HG02852 (cell line): Measurements from ENCODE around the gene PSMC3.

Experiments
- ATAC-seq: cut with Tn5 transposase; IDR thresholded peaks from one replicate; pipeline ENCODE4 v1.9.1; 2021; ENCODE audit warnings: mild to moderate bottlenecking, moderate library complexity; ENCODE audit not compliant: unreplicated experiment

PSMC3 gene

GRCh38 chr11:47414685-47415070, 11.6 kb downstream of the PSMC3 start:
- no peak for ATAC-seq

- ATAC-seq, result no peak
These were observed 12.1 kb downstream of the PSMC3 start for GRCh38 chr11:47413908-47414684.

GRCh38 chr11:47413351-47413750, 12.9 kb downstream of the PSMC3 start:
- no peak for ATAC-seq

GRCh38 chr11:47411884-47412746, 14.1 kb downstream of the PSMC3 start:
- no peak for ATAC-seq

- ATAC-seq, result no peak
These were observed 15.6 kb downstream of the PSMC3 start for GRCh38 chr11:47410370-47411264.

GRCh38 chr11:47409440-47410369, 16.5 kb downstream of the PSMC3 start:
- no peak for ATAC-seq

- ATAC-seq, result peak; percentile 12
These were observed 17.4 kb downstream of the PSMC3 start for GRCh38 chr11:47408598-47409439.

GRCh38 chr11:47407746-47408590, 18.3 kb downstream of the PSMC3 start, which contains the start of gene SLC39A13:
Gene SLC39A13, plus strand, starts transcription at chr11:47408590. Its CDS starts 1,505 bp downstream, at chr11:47410095.
- ATAC-seq, result peak; percentile 82

- no peak for ATAC-seq
These were observed 19.1 kb downstream of the PSMC3 start for GRCh38 chr11:47406896-47407745.

- no peak for ATAC-seq
These were observed 22.7 kb downstream of the PSMC3 start for GRCh38 chr11:47403571-47403970.

GRCh38 chr11:47403135-47403534, 23.1 kb downstream of the PSMC3 start:
- ATAC-seq, result no peak

- ATAC-seq, result peak; percentile 58
These were observed 25.4 kb downstream of the PSMC3 start for GRCh38 chr11:47400768-47401279.

- ATAC-seq, result peak; percentile 48
These were observed 26.1 kb downstream of the PSMC3 start for GRCh38 chr11:47399860-47400767.

- ATAC-seq, result no peak
These were observed 27.7 kb downstream of the PSMC3 start for GRCh38 chr11:47398551-47398950.

- ATAC-seq, result no peak
These were observed 28.2 kb downstream of the PSMC3 start for GRCh38 chr11:47398011-47398410.

GRCh38 chr11:47396049-47396320, 30.3 kb downstream of the PSMC3 start:
- ATAC-seq, result no peak
